NB4 (cell line): ENCODE data around the gene MMP27.
A peak's percentile ranks its signal among the peaks of the same experiment; 100 is the strongest.

Experiments
- DNase-seq: peaks from one replicate; pipeline ENCODE4 v3.0.0; 2010; ENCODE audit warnings: low read depth
- H3K4me3 ChIP-seq: one replicate; pipeline ENCODE4 v1.5.1; 2011; ENCODE audit warnings: mild to moderate bottlenecking, low read depth, low read length, moderate library complexity
- MYC ChIP-seq: IDR thresholded peaks from 2 replicates; pipeline ENCODE4 v1.6.1; 2011; ENCODE audit warnings: low read depth, low read length
- POLR2A ChIP-seq: IDR thresholded peaks from 2 replicates; pipeline ENCODE4 v1.6.1; 2011; ENCODE audit warnings: mild to moderate bottlenecking; ENCODE audit not compliant: insufficient read length; ENCODE audit errors: extremely low read depth
- TF ChIP-seq, protein P1 (sequence below): IDR thresholded peaks from one replicate; pipeline ENCODE4 v1.5.1; 2012; ENCODE audit warnings: low read depth, low read length
- TF ChIP-seq, protein P2 (sequence below): IDR thresholded peaks from 2 replicates; pipeline ENCODE4 v1.6.1; 2011; ENCODE audit warnings: low read depth, low read length

Gene MMP27

DNA sequence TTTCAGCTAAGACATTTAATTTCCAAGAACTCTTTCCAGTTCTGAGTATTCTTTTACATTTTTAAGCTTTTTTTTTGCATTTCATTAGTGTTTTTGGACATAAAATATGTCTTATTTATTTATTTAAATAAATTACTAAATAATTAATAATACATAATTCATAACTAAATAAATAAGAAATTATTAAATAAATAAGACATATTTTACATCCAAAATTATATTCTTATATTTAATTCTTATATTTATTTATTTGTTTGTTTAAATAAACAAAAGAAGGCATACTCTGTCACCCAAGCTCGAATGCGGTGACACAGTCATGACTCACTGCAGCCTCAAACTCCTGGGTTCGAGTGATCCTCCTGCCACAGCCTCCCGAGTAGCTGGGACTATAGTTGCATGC is 3.1 kb upstream of the MMP27 start:
- TF ChIP-seq, protein P1, sequence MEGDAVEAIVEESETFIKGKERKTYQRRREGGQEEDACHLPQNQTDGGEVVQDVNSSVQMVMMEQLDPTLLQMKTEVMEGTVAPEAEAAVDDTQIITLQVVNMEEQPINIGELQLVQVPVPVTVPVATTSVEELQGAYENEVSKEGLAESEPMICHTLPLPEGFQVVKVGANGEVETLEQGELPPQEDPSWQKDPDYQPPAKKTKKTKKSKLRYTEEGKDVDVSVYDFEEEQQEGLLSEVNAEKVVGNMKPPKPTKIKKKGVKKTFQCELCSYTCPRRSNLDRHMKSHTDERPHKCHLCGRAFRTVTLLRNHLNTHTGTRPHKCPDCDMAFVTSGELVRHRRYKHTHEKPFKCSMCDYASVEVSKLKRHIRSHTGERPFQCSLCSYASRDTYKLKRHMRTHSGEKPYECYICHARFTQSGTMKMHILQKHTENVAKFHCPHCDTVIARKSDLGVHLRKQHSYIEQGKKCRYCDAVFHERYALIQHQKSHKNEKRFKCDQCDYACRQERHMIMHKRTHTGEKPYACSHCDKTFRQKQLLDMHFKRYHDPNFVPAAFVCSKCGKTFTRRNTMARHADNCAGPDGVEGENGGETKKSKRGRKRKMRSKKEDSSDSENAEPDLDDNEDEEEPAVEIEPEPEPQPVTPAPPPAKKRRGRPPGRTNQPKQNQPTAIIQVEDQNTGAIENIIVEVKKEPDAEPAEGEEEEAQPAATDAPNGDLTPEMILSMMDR, result no peak
- TF ChIP-seq POLR2A (no peak), MYC (no peak)
- TF ChIP-seq, protein P2, sequence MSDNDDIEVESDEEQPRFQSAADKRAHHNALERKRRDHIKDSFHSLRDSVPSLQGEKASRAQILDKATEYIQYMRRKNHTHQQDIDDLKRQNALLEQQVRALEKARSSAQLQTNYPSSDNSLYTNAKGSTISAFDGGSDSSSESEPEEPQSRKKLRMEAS, result no peak
- H3K4me3 ChIP-seq, result no peak overlapping the region
- DNase-seq, result no peak

DNA sequence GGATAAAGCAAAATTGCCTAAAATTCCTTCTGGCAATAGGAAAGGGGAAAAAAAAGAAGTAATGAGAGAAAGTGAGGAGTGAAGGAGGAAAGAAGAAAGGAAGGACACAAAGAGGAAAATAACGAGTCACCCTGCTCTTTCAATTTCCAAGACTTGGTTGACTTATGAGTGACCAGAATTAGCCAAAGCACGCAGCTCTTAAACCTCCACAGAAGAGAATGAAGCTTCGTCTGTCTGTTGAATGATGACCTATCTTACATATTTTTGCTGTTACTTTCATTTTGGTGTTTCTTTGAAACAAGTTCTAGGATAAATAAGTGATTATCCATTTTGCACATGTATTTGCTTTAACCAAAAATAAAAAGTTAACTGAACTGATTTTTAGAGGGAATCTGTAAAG is 728 bp downstream of the MMP27 start:
- no peak for DNase-seq
- TF ChIP-seq, protein P2, result no peak
- no peak for TF ChIP-seq POLR2A
- H3K4me3 ChIP-seq, result no peak overlapping the region

DNA sequence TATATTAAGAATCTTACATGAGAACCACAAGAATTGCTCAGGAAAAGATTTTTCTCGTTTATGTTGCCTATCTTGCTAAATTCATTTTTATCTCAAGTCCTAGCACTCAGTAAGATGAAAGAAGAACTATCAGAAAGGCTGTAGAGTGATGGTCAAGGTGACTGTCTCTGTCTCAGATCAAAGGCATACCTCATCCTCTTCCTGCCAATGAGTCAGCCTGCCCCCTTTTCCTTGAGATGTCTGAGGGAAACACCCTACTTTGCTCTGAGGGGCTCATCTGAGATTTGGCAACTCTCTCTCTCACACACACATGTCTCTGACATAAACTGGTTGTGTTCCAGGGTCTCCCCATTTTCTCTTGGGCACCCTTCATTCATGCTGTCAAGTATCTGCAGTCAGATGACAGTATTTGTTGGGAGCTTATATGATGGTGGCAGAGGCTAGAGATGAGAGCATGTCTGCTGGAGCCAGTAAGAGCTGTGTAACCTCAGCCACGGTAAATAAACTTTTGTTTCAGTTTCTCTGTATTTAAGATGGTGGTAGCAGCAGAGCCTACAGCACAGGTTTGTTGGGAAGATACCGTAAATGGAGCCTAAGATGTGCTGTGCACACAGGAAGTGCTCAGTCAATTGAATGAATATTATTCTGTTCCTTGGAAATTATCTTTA is 1.6 kb downstream of the MMP27 start:
- TF ChIP-seq MYC (no peak), POLR2A (no peak)
- TF ChIP-seq, protein P2, result no peak
- TF ChIP-seq, protein P1, result no peak
- H3K4me3 ChIP-seq, result no peak overlapping the region
- no peak for DNase-seq

DNA sequence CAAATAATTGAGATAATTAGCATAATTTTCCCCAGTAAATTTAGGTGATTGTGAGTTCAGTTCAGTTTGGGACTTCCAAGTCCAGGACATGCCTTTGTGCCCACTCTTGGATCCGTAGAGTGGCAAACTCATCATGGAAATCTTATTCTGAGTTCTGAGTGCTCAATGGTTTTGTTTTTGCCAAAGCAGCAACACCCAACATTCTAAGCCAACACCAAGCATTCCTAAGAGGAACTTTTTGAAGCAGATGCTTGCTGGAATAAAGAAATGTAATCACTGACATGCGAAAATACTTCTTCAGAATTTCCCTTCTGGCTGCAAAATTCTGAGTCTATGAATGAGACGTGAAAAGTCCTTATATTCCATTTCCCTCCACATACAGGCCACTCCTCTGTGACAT is 10.4 kb downstream of the MMP27 start:
- DNase-seq, result no peak
- no peak for TF ChIP-seq POLR2A
- TF ChIP-seq, protein P2, result no peak
- TF ChIP-seq MYC, result no peak
- TF ChIP-seq, protein P1, result no peak
- H3K4me3 ChIP-seq, result no peak overlapping the region

DNA sequence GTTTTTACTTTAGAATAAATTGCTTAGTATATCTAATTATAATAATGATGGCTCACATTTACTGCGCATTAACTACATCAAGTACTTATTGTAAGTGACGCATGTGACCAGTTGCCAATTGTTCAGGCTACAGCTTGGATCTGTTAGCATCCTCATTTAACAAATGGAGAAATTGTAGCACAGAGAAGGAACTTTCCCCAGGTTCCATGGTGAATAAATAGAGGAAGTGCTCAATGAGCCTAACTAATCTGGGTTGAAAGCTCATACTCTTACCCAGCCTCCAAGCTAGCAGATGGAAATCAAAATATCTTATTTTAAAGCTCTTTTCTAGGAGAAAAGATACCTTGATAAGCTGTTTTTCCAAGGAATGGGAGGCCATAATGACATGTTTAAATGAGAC is 19.8 kb downstream of the MMP27 start:
- H3K4me3 ChIP-seq, result no peak overlapping the region
- TF ChIP-seq, protein P1, result no peak
- TF ChIP-seq MYC (no peak), POLR2A (no peak)
- TF ChIP-seq, protein P2, result no peak

DNA sequence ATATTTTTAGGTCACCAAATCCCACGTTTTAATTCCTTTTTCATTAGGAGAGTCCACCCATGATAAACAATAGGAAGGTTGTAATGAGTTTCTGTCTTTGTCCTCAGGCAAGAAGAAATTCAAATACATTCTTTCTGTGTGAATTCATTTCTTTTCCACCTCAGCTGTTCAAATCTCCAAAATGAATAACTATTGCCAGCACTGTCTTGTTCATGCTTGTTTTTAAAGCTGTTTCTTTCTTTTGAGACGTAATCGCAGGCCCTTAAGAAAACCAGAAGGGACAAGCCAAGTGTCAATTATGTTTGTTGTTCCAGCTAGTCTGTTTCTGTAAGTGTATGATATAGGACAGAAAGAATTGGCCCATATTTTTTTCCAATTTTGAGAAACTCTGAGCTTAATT is 20.2 kb downstream of the MMP27 start:
- H3K4me3 ChIP-seq, result no peak overlapping the region
- TF ChIP-seq POLR2A, result no peak
- TF ChIP-seq, protein P2, result no peak
- DNase-seq, result no peak

More for the DNA sequence above, 19.8 kb downstream of the MMP27 start:
- peak; percentile 26 for DNase-seq
